T-helper 1 cell treated with Interleukin-12 subunit alpha and Interleukin-12 subunit beta and Interleukin-4 antibody, amounts not matched to agents 30 μg/mL and 1 μg/mL, for 36 hours (primary cell): ENCODE measurements around the gene GAK.
"Not testable (repeated sequence)": the region's sequence is repeated elsewhere in the genome, so short reads cannot be mapped to it uniquely, and the experiment has no call there.

Source experiments
- H3K27ac Mint-ChIP-seq: one replicate; pipeline ENCODE4 v1.8.0; 2021; ENCODE audit warnings: mild to moderate bottlenecking, mixed read lengths
- H3K27me3 Mint-ChIP-seq: one replicate; pipeline ENCODE4 v1.8.0; 2021; ENCODE audit warnings: low read depth, mixed read lengths
- H3K36me3 Mint-ChIP-seq: one replicate; pipeline ENCODE4 v1.8.0; 2021; ENCODE audit warnings: low read depth, mixed read lengths
- H3K4me1 Mint-ChIP-seq: one replicate; pipeline ENCODE4 v1.8.0; 2021; ENCODE audit warnings: low read depth, mixed read lengths
- H3K4me3 Mint-ChIP-seq: one replicate; pipeline ENCODE4 v1.8.0; 2021; ENCODE audit warnings: mild to moderate bottlenecking, moderate library complexity, mixed read lengths
- H3K9me3 Mint-ChIP-seq: one replicate; pipeline ENCODE4 v1.8.0; 2021; ENCODE audit warnings: mixed read lengths

The GAK gene

DNA sequence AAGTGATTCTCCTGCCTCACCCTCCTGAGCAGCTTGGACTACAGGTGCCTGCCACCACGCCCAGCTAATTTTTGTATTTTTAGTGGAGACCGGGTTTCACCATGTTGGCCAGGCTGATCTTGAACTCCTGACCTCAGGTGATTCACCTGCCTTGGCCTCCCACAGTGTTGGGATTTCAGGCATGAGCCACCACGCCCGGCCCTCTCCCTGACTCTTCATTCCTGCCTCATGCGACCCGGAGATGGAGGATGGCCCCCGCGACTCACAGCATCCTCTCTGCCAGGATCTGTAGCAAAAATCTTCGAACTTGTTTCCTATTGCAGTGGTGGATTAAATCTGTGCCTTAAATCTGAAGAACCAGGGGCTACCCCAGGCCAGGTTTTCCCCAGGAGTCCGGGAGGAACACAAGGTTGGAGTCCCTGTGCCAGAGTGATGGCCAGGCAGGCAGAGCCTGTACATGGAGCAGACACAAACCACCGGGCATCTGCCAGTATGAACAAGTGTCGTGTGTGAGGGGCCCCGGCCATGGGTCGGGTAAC lies 117.7 kb downstream of the GAK start:
- Mint-ChIP-seq H3K27ac (no peak overlapping the region), H3K27me3 (peaks cover 54% of the 10 kb centered on the region), H3K36me3 (no peaks in the 10 kb centered on the region), H3K4me1 (no peaks in the 10 kb centered on the region), H3K9me3 (no peaks in the 10 kb centered on the region), H3K4me3 (no peak overlapping the region)

DNA sequence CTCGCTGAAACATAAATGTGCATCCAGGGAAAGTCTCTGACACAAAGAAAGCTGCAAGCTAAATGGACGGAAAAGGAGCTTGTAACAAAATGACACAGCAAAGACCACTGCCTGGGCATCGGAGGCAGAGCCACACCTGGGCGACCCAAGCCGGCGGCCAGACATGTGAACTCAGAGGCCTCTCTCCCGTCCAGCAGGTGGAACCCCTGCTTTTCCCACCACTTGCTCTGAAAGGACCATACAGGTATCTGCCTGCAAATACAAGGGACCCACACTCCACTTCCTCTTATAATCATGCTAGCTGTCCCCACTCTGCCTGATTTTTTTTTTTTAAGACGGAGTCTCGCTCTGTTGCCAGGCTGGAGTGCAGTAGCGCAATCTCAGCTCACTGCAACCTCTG lies 118.2 kb downstream of the GAK start:
- H3K4me3 Mint-ChIP-seq = no peak overlapping the region
- H3K27me3 Mint-ChIP-seq = peaks cover 54% of the 10 kb centered on the region
- no peaks in the 10 kb centered on the region for H3K9me3 Mint-ChIP-seq
- no peaks in the 10 kb centered on the region for H3K4me1 Mint-ChIP-seq
- no peak overlapping the region for H3K27ac Mint-ChIP-seq
- no peaks in the 10 kb centered on the region for H3K36me3 Mint-ChIP-seq

DNA sequence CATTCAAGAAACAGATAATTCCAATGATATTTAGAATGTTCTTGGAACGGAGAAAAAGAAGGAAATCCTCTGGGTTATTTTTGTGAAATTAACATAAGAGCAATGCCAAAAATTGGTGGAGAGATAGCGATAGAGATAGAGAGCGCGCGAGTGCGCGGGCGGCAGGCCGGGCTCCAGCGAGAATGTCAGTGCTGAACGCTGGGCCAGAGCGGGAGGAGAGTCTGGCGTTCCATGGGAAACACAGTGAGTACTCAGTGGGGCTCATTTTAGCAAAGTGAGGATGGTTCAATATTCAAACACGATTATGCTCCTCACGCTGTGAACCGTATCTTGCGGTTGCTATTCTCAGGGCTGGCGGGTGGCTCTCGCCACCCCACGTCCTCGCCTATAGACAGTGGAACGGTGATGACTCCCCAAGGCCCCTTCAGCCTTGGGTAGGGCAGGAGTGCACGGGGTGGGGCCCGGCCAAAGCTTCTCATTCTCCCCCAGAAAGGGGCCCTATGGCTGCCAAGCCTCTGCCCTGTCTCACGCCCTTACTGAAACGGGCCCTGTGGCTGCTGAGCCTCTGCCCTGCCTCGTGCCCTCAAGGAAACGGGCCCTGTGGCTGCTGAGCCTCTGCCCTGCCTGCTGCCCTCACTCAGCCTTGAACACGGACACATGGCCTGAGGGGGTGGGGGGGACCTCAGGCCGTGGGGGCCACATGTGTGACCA lies 123.1 kb downstream of the GAK start:
- no peaks in the 10 kb centered on the region for H3K4me1 Mint-ChIP-seq
- H3K4me3 Mint-ChIP-seq = no peak overlapping the region
- no peak overlapping the region for H3K27ac Mint-ChIP-seq
- peaks cover 40% of the 10 kb centered on the region for H3K27me3 Mint-ChIP-seq
- H3K9me3 Mint-ChIP-seq = peaks cover 4% of the 10 kb centered on the region
- no peaks in the 10 kb centered on the region for H3K36me3 Mint-ChIP-seq

DNA sequence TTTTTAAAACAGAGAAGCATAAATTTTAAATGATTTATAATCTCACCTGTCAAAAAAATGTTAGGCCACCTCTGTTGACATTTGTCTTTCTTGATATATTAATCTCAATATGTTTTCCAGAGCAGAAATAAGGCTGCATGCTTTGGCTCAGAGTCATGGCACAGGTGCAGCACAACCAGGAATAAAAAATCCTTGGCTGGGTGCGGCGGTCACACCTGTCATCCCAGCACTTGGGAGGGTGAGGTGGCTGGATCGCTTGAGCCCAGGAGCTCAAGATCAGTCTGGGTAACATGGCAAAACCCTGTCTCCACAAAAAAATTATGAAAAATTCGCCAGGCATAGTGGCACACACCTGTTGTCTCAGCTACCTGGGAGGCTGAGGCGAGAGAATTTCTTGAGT lies 124.3 kb downstream of the GAK start:
- Mint-ChIP-seq H3K9me3 (peaks cover 4% of the 10 kb centered on the region), H3K4me3 (no peak overlapping the region), H3K27me3 (peaks cover 27% of the 10 kb centered on the region), H3K4me1 (no peaks in the 10 kb centered on the region), H3K27ac (no peak overlapping the region), H3K36me3 (no peaks in the 10 kb centered on the region)

DNA sequence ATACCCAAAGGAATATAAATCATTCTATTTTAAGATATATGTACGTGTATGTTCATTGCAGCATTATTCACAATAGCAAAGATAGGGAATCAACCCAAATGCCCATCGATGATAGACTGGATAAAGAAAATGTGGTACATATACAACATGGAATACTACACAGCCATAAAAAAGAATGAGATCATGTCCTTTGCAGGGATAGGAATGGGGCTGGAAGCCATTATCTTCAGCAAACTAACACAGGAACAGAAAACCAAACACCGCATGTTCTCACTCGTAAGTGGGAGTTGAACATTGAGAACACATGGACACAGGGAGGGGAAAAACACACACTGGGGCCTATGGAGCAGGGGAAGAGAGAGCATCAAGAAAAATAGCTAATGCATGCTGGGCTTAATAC lies 125.1 kb downstream of the GAK start:
- H3K27me3 Mint-ChIP-seq = peaks cover 20% of the 10 kb centered on the region
- H3K36me3 Mint-ChIP-seq, H3K4me3 Mint-ChIP-seq, H3K27ac Mint-ChIP-seq, H3K4me1 Mint-ChIP-seq, H3K9me3 Mint-ChIP-seq: not testable (repeated sequence)

DNA sequence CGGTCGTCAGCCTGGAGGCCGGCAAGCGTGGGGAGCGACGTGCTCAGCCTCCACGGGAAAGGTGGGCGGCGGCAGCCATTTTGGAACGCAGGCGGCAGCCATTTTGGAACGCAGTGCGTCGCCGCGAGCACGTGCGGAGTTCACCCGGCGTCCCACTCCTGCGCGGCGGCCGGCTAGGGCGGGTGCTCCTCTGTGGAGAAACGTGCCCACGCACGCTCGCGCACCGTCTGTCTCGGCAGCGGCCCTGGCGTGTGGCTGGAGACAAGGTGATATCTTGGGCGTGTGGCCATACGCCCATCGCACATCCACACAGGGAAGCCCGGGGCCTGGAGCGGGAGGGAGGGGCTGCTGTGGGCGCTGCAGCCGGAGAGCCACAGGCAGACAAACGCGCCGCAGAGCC lies 127.3 kb downstream of the GAK start:
- Mint-ChIP-seq H3K4me3 (no peak overlapping the region), H3K27ac (no peak overlapping the region), H3K27me3 (peaks cover 13% of the 10 kb centered on the region), H3K9me3 (peaks cover 14% of the 10 kb centered on the region), H3K4me1 (peaks cover 4% of the 10 kb centered on the region), H3K36me3 (no peaks in the 10 kb centered on the region)

DNA sequence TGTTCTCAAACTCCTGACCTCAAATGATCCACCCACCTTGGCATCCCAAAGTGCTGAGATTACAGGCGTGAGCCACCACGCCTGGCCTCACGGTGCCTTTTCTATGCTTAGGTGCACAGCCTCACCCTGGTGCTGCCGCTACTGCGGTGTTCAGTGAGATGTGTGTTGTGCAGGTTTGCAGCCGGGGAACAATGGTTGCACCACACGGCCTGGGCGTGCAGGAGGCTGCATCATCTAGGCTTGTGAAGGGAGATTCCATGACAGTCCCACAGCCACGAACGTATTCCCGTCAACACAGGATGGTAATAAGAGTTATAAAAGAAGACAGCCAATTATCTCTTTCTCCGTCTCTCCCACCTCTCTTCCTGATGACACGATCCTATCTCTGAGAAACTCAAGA lies 128.2 kb downstream of the GAK start:
- peaks cover 11% of the 10 kb centered on the region for H3K4me1 Mint-ChIP-seq
- H3K9me3 Mint-ChIP-seq = peaks cover 14% of the 10 kb centered on the region
- H3K27ac Mint-ChIP-seq = no peak overlapping the region
- no peak overlapping the region for H3K4me3 Mint-ChIP-seq
- H3K27me3 Mint-ChIP-seq = peaks cover 13% of the 10 kb centered on the region
- no peaks in the 10 kb centered on the region for H3K36me3 Mint-ChIP-seq

DNA sequence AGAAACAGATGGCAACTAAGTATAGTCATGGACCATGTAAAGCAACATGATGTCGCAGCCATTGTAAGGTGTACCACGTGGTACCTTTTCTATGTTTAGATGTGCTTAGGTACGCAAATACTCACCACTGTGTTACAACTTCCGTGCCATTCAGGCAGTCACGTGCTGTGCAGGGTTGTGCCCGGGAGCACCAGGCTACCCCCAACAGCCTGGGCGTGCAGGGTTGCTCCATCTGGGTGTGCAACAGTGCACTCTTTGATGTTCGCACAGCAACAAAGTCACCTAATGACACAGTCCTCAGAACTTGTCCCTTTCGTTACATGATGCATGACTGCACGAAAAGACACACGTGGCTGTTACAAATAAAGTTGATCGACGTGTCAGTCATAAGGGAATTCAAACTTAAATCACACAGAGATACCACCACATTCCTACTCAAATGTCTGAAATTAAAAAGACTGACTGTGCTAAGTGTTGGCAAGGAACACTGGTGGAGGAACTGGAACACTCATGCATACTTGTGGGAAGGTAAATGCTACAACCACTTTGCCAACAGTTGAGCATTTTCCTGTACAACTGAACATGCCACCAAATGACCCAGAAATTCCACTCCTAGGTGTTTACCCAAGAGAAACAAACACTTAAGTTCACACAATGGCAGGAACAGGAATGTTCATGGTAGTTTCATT lies 130.5 kb downstream of the GAK start:
- H3K27me3 Mint-ChIP-seq = peaks cover 18% of the 10 kb centered on the region
- H3K27ac Mint-ChIP-seq = no peak overlapping the region
- no peaks in the 10 kb centered on the region for H3K36me3 Mint-ChIP-seq
- peaks cover 19% of the 10 kb centered on the region for H3K4me1 Mint-ChIP-seq
- H3K4me3 Mint-ChIP-seq = no peak overlapping the region
- H3K9me3 Mint-ChIP-seq = peaks cover 14% of the 10 kb centered on the region
